ENCODE data around the gene EEF1A2.
"Not testable (repeated sequence)": the region's sequence is repeated elsewhere in the genome, so short reads cannot be mapped to it uniquely, and the experiment has no call there.

Gene EEF1A2

DNA sequence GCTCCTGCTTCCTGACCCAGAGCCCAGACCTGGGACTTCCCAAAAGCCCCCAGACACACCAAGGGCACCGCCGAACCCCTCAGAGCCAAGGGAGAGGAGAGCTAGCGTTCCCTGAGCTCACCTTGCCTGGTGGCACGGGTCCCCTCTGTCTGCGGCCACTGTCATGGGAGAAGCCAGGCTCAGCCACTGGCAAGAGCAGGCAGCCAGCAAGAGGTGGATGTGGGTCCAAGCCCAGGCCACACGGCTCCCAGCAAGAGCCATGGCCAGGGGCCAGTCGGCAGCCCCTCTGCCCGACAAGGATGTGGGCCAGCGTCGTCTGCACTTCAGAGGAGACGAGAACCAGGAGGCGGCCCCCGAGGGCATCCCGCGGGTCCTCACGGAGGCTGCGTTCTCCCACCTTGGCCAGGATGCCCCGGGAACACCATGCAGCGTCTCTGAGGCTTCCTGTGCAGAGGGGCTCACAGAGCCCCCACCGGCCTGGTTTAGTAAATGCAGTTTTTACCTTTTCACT lies 19.5 kb upstream of the EEF1A2 start:
- DNase-seq (ENCODE audit: low spot score in 2 of 2), result peak in 1 of 2 donors; percentile 48
- Mint-ChIP-seq H3K4me3 (peak overlapping the region; percentile 77), H3K9me3 (peaks cover 4% of the 10 kb centered on the region), H3K4me1 (peaks cover 6% of the 10 kb centered on the region), H3K36me3 (peaks cover 23% of the 10 kb centered on the region), H3K27ac (no peak overlapping the region)
- ATAC-seq, result no peak

DNA sequence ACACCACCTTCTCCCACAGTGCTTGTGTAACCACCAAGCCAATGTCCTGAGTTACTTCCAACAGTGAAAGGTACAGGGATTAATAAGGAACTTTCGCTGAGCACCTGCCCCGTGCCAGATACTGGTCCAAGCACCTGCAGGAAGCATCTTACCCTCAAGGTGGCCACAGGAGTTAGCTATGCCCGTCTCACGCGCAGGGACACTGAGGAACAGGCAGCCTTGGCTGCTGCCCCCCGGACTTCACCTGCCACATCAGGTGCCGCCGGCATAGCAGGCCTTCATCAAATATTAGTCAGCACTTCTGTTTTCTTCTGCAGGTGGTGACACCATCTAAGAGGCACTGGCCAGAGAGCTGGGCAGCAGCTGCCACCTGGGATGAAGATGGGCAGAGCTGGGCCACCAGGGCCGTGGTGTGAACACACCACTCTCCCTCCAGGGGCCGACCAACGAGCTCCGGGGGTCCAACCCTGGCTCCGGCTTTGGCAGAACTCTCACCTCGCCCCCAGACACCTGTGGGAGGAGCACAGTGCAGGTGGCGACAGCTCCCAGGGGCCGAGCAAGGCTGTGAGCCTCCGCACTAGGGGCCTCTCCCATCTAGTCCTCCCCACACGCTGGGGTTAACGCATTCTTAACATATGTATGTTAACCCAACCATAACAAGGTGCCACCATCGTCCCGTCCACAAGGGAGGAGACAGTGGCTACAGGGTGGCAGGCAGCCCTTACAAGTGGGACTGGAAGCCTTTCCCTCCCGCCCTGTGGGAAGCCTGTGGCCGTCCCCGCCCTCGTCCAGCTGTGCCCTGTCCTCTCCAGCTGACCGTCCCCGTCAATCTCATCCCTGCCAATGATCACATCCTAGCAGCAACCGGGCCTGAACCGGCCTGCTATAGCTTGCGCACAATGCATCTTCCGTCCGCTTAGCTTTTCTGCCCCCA lies 18.8 kb upstream of the EEF1A2 start:
- Mint-ChIP-seq H3K9me3 (peaks cover 3% of the 10 kb centered on the region), H3K4me1 (peaks cover 3% of the 10 kb centered on the region), H3K36me3 (peaks cover 16% of the 10 kb centered on the region), H3K27ac (no peak overlapping the region), H3K4me3 (peak overlapping the region; percentile 77)
- no peak for ATAC-seq
- peak in 1 of 2 donors; percentile 47 for DNase-seq (ENCODE audit: low spot score in 2 of 2)

DNA sequence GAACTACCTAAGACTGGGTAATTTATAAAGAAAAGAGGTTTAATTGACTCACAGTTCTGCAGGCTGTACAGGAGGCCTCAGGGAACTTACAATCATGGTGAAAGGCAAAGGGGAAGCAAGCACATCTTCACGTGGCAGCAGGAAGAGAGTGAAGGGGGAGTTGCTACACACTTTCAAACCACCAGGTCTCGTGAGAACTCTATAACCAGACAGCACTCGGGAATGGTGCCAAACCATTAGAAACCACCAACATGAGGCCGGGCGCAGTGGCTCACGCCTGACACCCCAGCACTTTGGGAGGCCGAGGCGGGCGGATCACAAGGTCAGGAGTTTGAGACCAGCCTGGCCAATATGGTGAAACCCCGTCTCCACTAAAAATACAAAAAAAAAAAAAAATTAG lies 15.6 kb upstream of the EEF1A2 start:
- not testable (repeated sequence) for H3K36me3 Mint-ChIP-seq; H3K4me1 Mint-ChIP-seq; H3K27ac Mint-ChIP-seq; H3K4me3 Mint-ChIP-seq; DNase-seq (ENCODE audit: low spot score in 2 of 2); ATAC-seq; H3K9me3 Mint-ChIP-seq

DNA sequence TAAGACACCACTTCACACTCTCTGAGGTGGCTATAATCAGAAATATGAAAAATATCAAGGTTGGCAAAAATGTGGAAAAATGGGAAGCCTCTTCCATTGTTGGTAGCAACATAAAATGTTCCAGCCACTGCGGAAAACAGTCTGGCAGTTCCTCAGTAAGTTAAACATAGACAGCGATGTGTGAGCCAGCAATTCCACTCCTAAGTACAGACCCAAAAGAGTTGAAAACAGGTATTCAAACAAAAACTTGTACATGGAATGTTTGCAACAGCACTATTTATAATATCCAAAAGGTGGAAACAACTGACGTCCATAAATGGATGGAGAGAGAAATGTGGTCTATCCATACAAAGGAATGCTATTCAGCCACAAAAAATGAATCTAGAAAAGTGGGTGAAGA lies 14.3 kb upstream of the EEF1A2 start:
- Mint-ChIP-seq H3K4me3 (no peak overlapping the region), H3K27ac (no peak overlapping the region), H3K9me3 (peaks cover 2% of the 10 kb centered on the region), H3K36me3 (no peaks in the 10 kb centered on the region), H3K4me1 (peaks cover 8% of the 10 kb centered on the region)
- no peak for ATAC-seq
- DNase-seq (ENCODE audit: low spot score in 2 of 2), result no peak

DNA sequence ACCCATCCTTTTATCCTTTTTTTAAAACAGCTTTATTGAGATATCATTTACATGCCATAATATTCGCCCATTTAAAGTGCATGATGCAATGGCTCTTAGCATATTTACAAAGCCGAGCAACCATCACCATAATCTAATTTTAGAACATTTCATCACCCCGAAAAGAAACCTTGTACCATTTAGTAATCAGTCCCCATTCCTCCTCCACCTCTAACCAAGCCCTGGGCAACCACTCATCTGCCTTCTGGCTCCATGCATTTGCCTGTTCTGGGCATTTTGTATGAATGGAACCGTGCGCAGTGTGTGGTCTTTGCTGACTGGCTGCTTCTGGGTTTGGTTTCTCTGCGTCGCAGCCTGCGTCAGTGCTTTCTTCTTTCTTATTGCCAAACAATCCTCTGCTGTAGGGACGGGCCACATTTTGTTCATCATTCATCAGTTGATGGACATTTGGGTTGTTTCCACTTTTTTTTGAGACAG lies 10.2 kb upstream of the EEF1A2 start:
- H3K27ac Mint-ChIP-seq, result no peak overlapping the region
- DNase-seq (ENCODE audit: low spot score in 2 of 2), result no peak
- peaks cover 4% of the 10 kb centered on the region for H3K9me3 Mint-ChIP-seq
- H3K36me3 Mint-ChIP-seq, result no peaks in the 10 kb centered on the region
- ATAC-seq, result no peak
- H3K4me3 Mint-ChIP-seq, result no peak overlapping the region
- H3K4me1 Mint-ChIP-seq, result peaks cover 20% of the 10 kb centered on the region

DNA sequence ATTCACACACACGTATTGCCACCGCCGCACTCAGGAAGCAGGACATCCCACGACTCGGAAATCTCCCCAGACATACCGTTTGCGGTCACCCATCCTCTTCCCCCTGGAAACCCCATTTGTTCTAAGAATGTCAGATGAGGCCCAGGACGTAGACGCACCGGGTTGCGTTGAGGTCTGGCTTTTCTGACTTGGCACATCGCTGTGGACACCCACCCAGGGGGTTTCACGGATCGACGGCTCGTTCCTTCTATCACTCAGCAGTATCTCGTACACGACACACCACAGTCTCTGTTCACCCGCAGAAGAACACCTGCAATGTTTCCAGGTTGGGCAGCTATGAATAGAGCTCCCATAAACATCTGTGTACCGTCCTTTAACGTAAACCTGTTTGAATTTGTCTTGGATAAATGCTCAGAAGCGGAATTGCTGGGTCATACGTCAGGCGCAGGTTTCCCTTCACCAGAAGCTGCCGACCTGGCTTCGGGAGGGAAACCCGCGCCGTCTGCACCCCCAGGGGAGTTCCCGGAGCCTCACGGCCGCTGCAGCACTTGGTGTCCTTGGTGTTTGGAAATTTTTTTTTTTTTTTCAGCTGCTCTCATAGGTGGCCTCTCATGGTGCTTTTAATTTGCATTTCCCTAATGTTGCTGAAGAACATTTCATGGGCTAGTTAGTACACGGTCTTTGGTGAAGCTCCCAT lies 9.3 kb upstream of the EEF1A2 start:
- peak overlapping the region; percentile 56 for H3K27ac Mint-ChIP-seq
- H3K9me3 Mint-ChIP-seq, result peaks cover 4% of the 10 kb centered on the region
- ATAC-seq (peak; percentile 86), DNase-seq (ENCODE audit: low spot score in 2 of 2) (no peak)
- no peaks in the 10 kb centered on the region for H3K36me3 Mint-ChIP-seq
- peak overlapping the region; percentile 36 for H3K4me3 Mint-ChIP-seq
- H3K4me1 Mint-ChIP-seq, result peaks cover 20% of the 10 kb centered on the region

DNA sequence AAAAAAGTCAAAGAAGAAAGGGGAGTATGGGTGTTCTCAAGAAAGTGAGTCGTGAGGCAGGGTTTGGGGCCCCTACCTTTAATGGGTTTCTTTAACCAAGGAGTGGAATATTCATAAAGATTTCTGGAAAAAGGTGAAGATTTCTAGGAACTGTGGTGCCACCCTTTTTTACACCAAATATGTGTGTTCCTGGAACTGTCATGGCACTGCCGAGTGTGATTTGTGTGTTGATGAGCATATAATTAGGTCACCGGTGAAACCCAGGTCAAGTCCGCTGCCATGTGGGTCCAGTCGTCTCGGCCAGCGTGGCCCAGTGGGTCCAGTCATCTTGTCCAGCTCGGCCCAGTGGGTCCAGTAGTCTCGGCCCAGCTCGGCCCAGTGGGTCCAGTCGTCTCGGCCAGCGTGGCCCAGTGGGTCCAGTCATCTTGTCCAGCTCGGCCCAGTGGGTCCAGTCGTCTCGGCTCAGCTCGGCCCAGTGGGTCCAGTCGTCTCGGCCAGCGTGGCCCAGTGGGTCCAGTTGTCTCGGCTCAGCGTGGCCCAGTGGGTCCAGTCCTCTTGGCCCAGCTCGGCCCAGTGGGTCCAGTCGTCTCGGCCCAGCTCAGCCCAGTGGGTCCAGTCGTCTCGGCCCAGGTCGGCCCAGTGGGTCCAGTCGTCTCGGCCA lies 8.3 kb upstream of the EEF1A2 start:
- Mint-ChIP-seq H3K4me1 (peaks cover 20% of the 10 kb centered on the region), H3K27ac (no peak overlapping the region), H3K9me3 (peaks cover 4% of the 10 kb centered on the region), H3K36me3 (no peaks in the 10 kb centered on the region), H3K4me3 (peak overlapping the region; percentile 36)
- no peak for ATAC-seq
- DNase-seq (ENCODE audit: low spot score in 2 of 2), result no peak

DNA sequence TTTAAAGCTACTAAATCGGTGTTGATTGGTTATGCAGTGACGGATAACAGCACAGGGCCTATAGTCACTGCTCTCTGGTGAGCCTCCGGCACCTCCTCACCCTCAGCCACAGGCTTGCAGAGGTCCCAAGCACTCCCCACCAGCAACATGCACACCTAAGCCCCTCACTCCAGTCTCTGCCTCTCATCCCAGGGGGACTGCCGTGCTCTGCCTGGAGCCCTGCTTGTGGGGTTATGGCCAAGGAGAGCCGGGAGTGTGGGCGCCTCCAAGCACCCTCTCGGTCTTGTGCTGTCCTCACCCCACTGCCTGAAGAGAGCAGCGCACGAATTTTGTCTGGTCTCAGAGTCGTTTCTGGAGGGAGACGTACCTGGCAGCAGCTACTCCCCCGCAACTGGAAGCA lies 6.8 kb upstream of the EEF1A2 start:
- no peak for ATAC-seq
- no peak overlapping the region for H3K4me3 Mint-ChIP-seq
- peaks cover 4% of the 10 kb centered on the region for H3K9me3 Mint-ChIP-seq
- peaks cover 20% of the 10 kb centered on the region for H3K4me1 Mint-ChIP-seq
- no peak for DNase-seq (ENCODE audit: low spot score in 2 of 2)
- H3K36me3 Mint-ChIP-seq, result no peaks in the 10 kb centered on the region
- no peak overlapping the region for H3K27ac Mint-ChIP-seq

DNA sequence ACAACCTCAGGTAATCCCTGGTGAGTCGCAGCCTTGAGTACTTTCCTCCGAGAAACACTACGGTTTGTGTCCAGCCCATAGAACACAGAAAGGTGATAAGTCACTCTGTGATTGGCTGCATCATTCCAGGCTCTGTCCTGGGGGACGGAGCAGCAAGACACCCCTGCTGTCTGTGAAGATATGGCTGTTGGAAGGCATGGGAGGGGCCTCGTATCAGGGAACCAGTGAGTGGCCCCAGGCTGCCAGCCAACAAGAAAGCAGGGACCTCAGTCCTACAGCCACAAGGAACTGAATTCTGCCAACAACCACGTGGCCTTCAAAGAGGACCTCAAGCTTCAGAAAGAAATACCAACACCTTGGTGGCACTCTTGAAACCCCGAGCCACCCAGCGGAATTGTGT lies 6.4 kb upstream of the EEF1A2 start:
- no peaks in the 10 kb centered on the region for H3K36me3 Mint-ChIP-seq
- no peak overlapping the region for H3K27ac Mint-ChIP-seq
- H3K4me3 Mint-ChIP-seq, result no peak overlapping the region
- DNase-seq (ENCODE audit: low spot score in 2 of 2) (no peak), ATAC-seq (no peak)
- peaks cover 20% of the 10 kb centered on the region for H3K4me1 Mint-ChIP-seq
- H3K9me3 Mint-ChIP-seq, result peaks cover 4% of the 10 kb centered on the region

DNA sequence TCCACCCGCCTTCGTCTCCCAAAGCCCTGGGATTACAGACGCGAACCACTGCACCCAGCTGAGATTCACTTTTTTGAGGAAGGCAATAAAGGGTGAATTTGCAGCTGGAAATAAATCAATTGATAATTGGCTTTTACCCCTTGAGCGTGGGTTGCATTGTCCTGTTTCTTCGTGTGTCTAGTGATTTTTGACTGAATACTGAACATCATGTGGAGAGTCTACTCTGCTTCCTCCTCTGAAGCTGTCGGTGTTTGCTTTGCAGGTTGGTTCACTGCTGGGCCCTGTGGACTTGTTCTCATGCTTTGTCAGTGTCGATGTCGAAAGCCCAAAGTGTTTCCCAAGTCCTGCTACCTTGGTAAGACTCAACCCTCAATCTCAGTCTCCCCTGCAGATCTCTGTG lies 5.8 kb upstream of the EEF1A2 start:
- ATAC-seq (no peak), DNase-seq (ENCODE audit: low spot score in 2 of 2) (no peak)
- Mint-ChIP-seq H3K27ac (no peak overlapping the region), H3K4me1 (peaks cover 20% of the 10 kb centered on the region), H3K36me3 (no peaks in the 10 kb centered on the region), H3K9me3 (peaks cover 4% of the 10 kb centered on the region), H3K4me3 (no peak overlapping the region)

DNA sequence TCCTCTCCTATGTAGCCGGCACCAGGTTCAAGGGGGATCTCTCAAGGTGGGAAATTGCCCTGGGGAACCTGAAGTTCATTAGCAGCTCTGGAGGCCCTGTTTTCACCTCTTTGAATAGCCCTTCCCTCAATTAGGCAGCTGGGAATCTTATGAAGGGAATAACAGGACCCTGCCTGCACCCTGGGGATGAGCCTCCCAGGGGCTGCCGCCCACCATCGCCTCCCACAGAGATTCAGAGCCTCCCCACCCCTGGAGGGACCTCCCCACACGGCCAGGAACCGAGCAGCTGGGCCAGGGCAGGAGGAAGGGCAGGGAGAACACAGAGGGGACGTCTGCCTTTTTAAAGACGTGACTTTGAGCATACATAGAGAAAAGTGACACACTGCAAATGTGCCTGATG lies 4.6 kb upstream of the EEF1A2 start:
- Mint-ChIP-seq H3K36me3 (no peaks in the 10 kb centered on the region), H3K4me1 (peaks cover 14% of the 10 kb centered on the region), H3K27ac (no peak overlapping the region), H3K9me3 (peaks cover 4% of the 10 kb centered on the region), H3K4me3 (no peak overlapping the region)
- ATAC-seq, result no peak
- no peak for DNase-seq (ENCODE audit: low spot score in 2 of 2)

DNA sequence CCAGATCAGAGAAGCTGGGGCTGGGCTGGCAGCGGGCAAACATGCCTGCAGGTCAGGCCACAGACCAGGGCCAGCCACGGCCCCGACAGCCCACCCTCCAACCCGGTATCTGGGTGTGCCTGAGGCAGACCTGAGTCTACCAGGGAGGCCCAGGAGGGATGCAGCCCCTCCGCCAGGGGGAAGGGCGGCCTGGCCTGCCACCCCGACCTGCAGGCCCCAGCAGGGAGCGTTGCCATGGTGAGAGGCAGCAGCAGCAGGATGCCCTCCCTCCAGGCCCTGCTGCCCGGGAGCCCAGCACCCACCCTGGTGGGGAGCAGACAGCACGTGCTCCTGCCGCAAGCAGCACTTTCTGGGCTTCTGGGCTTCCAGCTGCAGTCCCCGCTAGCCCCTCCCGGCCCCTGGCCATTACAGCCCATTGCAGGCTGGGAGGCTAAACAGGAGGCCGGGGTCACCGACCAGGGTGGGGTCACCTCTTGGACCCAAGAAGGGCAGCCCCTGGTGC lies 3.8 kb upstream of the EEF1A2 start:
- DNase-seq (ENCODE audit: low spot score in 2 of 2) (no peak), ATAC-seq (no peak)
- Mint-ChIP-seq H3K9me3 (peaks cover 4% of the 10 kb centered on the region), H3K27ac (no peak overlapping the region), H3K4me3 (no peak overlapping the region), H3K4me1 (peaks cover 8% of the 10 kb centered on the region), H3K36me3 (no peaks in the 10 kb centered on the region)

DNA sequence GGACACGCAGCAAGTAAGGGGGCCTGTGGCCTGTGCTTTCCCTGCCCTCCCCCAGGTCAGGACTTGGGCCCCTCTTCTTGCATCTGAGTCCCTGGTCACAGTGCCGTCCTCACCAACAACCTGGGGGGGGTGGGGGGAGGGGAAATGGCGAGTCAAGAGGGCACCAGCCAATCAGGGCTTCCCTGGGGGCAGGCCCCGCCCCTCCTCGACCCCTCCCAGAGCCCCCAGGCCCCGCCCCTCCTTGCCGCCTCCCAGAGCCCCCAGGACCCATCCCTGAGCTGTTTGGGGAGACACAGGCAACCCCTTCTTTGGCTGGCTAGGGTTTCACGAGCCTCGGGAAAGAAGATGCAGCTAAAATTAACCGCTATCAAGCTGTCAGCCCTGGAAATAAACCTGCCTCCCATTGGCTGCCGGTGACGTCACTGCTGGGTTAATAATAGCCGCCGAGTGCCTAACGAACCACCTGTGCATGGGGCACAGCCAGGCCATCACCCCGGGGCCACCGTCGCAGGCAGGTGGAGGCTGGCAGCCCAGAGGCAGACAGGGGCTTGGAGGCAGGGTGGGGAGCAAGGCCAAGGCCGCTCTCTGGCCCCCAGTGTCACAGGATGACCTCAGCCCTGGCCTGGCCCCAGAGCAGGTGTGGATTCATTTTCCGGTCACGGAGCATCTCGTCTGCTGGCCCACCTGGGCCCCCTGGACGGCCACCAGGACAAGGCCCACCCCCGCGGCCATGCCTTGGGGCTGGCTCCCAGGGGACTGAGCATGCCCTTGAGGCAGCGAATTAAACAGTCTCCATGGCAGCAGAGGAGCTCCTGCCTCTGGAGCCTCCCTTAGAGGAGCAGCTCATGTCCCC lies 3.2 kb upstream of the EEF1A2 start:
- H3K4me1 Mint-ChIP-seq, result peaks cover 5% of the 10 kb centered on the region
- ATAC-seq (no peak), DNase-seq (ENCODE audit: low spot score in 2 of 2) (no peak)

More for the DNA sequence above, 3.2 kb upstream of the EEF1A2 start:
- Mint-ChIP-seq H3K27ac (no peak overlapping the region), H3K36me3 (no peaks in the 10 kb centered on the region), H3K9me3 (peaks cover 4% of the 10 kb centered on the region), H3K4me3 (no peak overlapping the region)

All from stimulated activated effector memory CD8-positive, alpha-beta T cell treated with anti-CD3 and anti-CD28 coated beads, Interleukin-12 subunit alpha, Interleukin-12 subunit beta, amount 100 ng/mL, for 72 hours (primary cell).